Left colon (tissue), 2 donors: Measurements from ENCODE around the gene RESF1. TPM values are rescaled to one million over a fixed set of nuclear protein-coding genes. Genes with fewer than 3 reads are reported as not detected.
"Not testable (repeated sequence)": the region's sequence is repeated elsewhere in the genome, so short reads cannot be mapped to it uniquely, and the experiment has no call there.

ENCODE experiments used
- ATAC-seq: fragments of 200-7000 bp; cut with Tn5 transposase; one replicate; pipeline ENCODE4 v1.9.1; 2020; ENCODE audit warnings: mild to moderate bottlenecking, moderate library complexity
- DNase-seq, 2 donors: peaks; one replicate each; pipeline ENCODE4 v3.0.0-alpha.2; 2020
- intact Hi-C, 2 donors: fragments of 100-400 bp; cut with DNase I in 1 of 2; cut with micrococcal nuclease in 1 of 2; formaldehyde crosslinking; loops; one replicate each; pipeline versions ENCODE4 v1.11.2 to v1.14.0; 2022; cut with DNase I, micrococcal nuclease
- long read RNA-seq: library from polyadenylated mRNA; unstranded; transcript quantifications from one replicate; pipeline ENCODE4 v2.0.0, GENCODE V29; 2021
- total RNA-seq, 2 donors: library from RNA; stranded (reverse); fragmentation: NEBNext Ultra II Directional; extraction: Animal tissue kit (Norgen Biotek cat#: 25700); gene quantifications; one replicate each; pipeline ENCODE4 v1.2.1, GENCODE V29; 2021
- donor health status: DM: no; HTN: no; CAD: no.
- donor health status: DM: yes; HTN: yes; CAD: no.

Gene RESF1
- total RNA-seq: 10 to 100 TPM; 27.7 to 38.2 TPM
- long read RNA-seq, partial matches to known transcripts: 1 of 5 reads
- long read RNA-seq, other reads (novel, unspliced or antisense): 3 of 5 reads

- ATAC-seq (peak; percentile 98), DNase-seq (peak; percentile 91 to 94)
- intact Hi-C loops: no loop called here
Observed at GRCh38 chr12:31959161-31959700, at the start of gene RESF1. RESF1 (plus strand) TSS chr12:31959415; CDS start chr12:31980956, 21,541 bp downstream.

- DNase-seq (no peak), ATAC-seq (no peak)
- intact Hi-C loops: no loop called here
Observed at GRCh38 chr12:31914927-31915326, 44.3 kb upstream of the RESF1 start.

- ATAC-seq: no peak
- intact Hi-C loops: no loop called here
- no peak for DNase-seq
Observed at GRCh38 chr12:31915446-31915845, 43.8 kb upstream of the RESF1 start.

- intact Hi-C loops: no loop called here
- ATAC-seq (no peak), DNase-seq (no peak)
Observed at GRCh38 chr12:31922341-31923062, 36.7 kb upstream of the RESF1 start.

GRCh38 chr12:31923063-31923412, 36.2 kb upstream of the RESF1 start:
- DNase-seq: no peak
- intact Hi-C loops: no loop called here
- ATAC-seq: no peak

GRCh38 chr12:31928246-31929026, 30.8 kb upstream of the RESF1 start:
- no peak for ATAC-seq
- intact Hi-C loops: no loop called here
- DNase-seq: no peak

- intact Hi-C loops: no loop called here
- DNase-seq (no peak), ATAC-seq (no peak)
Observed at GRCh38 chr12:31929027-31929526, 30.1 kb upstream of the RESF1 start.

GRCh38 chr12:31931796-31932715, 27.2 kb upstream of the RESF1 start:
- ATAC-seq (no peak), DNase-seq (no peak)
- intact Hi-C loops: no loop called here

- no peak for ATAC-seq
- intact Hi-C loops: no loop called here
- DNase-seq: no peak
Observed at GRCh38 chr12:31944299-31944698, 14.9 kb upstream of the RESF1 start.

- no peak for DNase-seq
- ATAC-seq: no peak
- intact Hi-C loops: no loop called here
Observed at GRCh38 chr12:31947971-31948370, 11.2 kb upstream of the RESF1 start.

GRCh38 chr12:31948697-31949359, 10.4 kb upstream of the RESF1 start:
- intact Hi-C loops, ATAC-seq, DNase-seq: not testable (repeated sequence)

GRCh38 chr12:31950088-31950487, 9.1 kb upstream of the RESF1 start:
- no peak for DNase-seq
- intact Hi-C loops: no loop called here
- no peak for ATAC-seq

- no peak for DNase-seq
- intact Hi-C loops: no loop called here
- no peak for ATAC-seq
Observed at GRCh38 chr12:31950492-31950891, 8.7 kb upstream of the RESF1 start.

GRCh38 chr12:31951008-31951407, 8.2 kb upstream of the RESF1 start:
- DNase-seq (no peak), ATAC-seq (no peak)
- intact Hi-C loops: no loop called here

GRCh38 chr12:31951939-31952338, 7.3 kb upstream of the RESF1 start:
- intact Hi-C loops: no loop called here
- ATAC-seq: no peak
- DNase-seq: no peak

GRCh38 chr12:31952418-31952817, 6.8 kb upstream of the RESF1 start:
- intact Hi-C loops: no loop called here
- DNase-seq (no peak), ATAC-seq (no peak)

- intact Hi-C loops: no loop called here
- ATAC-seq: no peak
- DNase-seq: no peak
Observed at GRCh38 chr12:31954925-31955858, 4.0 kb upstream of the RESF1 start.
